A673 (cell line): Measurements from ENCODE around the gene CRACR2A.

Experiments
- EZH2 ChIP-seq: fragments of 200-600 bp; sonication (generic); IDR thresholded peaks from 2 replicates; pipeline ENCODE4 v1.6.1; 2017; ENCODE audit warnings: borderline replicate concordance, low read depth, mild to moderate bottlenecking, mixed read lengths, antibody characterized with exemption, low read length; ENCODE audit not compliant: poor library complexity, severe bottlenecking
- TF ChIP-seq, protein P1 (sequence below): fragments of 300-800, 200-600 bp; sonication (generic); conservative IDR thresholded peaks from 2 replicates; pipeline ENCODE4 v1.5.1; 2017; ENCODE audit warnings: low read depth, mild to moderate bottlenecking, antibody characterized with exemption, low read length, moderate library complexity, mixed read lengths

DNA sequence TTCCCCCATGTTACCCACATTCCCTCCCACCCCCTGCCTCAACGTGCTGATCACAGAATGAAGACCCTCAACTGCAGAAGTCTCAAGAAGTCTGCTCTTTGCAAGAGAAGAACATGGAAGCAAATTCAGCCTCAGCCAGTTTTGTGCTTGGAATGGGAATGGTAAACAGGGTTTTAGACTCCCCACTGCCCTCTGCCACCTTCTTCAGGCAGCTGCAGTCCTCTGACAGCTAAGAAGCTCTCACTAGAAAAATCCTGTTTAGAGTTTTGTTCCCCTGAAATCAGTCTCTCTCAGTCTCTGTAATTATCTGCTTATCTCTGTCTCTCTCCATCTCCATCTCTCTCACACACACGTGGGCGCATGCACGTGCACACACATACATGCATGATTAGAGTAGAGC is 85.4 kb downstream of the CRACR2A start:
- TF ChIP-seq, protein P1, sequence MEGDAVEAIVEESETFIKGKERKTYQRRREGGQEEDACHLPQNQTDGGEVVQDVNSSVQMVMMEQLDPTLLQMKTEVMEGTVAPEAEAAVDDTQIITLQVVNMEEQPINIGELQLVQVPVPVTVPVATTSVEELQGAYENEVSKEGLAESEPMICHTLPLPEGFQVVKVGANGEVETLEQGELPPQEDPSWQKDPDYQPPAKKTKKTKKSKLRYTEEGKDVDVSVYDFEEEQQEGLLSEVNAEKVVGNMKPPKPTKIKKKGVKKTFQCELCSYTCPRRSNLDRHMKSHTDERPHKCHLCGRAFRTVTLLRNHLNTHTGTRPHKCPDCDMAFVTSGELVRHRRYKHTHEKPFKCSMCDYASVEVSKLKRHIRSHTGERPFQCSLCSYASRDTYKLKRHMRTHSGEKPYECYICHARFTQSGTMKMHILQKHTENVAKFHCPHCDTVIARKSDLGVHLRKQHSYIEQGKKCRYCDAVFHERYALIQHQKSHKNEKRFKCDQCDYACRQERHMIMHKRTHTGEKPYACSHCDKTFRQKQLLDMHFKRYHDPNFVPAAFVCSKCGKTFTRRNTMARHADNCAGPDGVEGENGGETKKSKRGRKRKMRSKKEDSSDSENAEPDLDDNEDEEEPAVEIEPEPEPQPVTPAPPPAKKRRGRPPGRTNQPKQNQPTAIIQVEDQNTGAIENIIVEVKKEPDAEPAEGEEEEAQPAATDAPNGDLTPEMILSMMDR: no peak
- no peak for TF ChIP-seq EZH2
